Brain pericyte (primary cell): ENCODE data around the gene ZNF223.
A peak's percentile ranks its signal among the peaks of the same experiment; 100 is the strongest.

ENCODE experiments used
- DNase-seq: peaks from one replicate; pipeline ENCODE4 v3.0.0-alpha.2; 2012; ENCODE audit warnings: low read depth, low spot score

ZNF223 gene

GRCh38 chr19:44071824-44072542 lies 20.1 kb downstream of the ZNF223 start, which contains the start of gene ZNF284:
Gene ZNF284, plus strand, starts transcription at chr19:44072159. Its CDS starts 4,231 bp downstream, at chr19:44076390.
- peak; percentile 64 for DNase-seq

- DNase-seq, result no peak
Observed at GRCh38 chr19:44072543-44073401, 20.9 kb downstream of the ZNF223 start.

DNA sequence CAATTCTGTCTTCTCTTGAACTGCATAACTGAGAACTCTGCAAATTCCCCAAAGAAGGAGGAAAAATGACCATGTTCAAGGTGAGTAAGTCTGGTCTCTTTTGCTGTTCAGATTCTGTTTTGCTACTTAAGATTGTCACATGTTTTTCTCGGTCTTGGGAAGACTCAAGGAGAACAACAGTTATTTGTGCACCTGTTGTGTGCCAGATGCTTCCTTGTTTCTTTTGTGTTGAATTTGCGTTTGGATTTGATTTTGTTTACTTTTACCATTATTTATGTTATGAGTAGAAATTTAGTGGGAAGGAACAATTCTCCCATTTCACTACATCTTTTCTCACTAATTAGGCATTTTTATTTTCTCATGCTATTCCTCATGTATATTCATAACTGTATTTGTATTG lies 24.5 kb downstream of the ZNF223 start:
- no peak for DNase-seq

DNA sequence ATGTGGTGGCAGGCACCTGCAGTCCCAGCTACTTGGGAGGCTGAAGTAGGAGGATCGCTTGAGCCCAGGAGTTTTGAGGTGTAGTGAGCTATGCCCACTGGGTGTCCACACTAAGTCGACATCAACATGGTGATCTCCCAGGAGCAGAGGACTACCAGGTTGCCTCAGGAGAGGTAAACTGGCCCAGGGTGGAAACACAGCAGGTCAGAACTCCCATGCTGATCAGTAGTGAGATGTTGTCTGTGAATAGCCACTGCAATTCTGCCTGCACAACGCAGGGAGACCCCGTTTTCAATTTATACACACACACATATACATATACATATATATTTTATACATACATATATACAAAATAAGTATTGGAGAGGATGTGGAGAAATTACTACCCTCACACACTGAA lies 40.3 kb downstream of the ZNF223 start:
- DNase-seq, result no peak

DNA sequence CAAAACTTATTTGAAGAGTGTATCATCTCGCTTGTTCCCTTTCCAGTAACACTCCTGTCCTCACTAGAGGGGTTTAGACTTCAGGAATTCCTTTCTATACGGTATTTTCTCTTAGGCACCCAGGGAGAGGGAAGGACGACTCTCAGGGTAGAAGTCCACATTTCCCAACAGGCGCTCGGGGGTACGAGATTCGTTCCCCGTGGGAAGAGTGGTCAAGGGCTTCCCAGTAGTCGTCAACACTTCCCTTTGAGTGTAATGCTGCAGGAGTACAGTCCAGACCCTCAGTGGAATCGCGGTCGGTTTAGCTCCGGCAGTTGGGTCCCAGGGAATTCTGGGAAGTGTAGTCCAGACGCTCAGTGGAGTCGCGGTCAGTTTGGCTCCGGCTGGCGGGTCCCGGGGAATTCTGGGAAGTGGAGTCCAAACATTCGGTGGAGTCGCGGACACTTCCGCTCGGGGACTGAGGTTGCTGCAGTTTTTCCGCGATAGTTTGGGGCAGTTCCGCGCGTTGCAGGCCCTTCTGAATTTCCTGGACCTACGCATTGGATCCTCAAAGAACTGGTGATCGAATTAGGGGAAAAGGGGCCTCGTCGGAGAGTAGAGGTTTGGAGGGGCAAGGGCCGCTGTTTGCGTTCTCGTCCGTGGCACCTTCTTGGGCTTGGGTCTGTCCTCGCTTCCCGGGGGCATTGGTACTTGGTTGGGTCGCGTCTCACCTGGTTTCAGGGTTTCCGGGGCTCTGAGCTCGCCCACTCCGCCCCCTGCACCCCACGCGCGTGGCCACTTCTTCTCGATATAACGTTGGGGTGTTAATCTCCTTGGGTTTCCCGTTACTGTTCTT lies 42.3 kb downstream of the ZNF223 start, which contains the start of gene ZNF224:
TSS of gene ZNF224 (plus strand) at position 431 of the 835 bp plus-strand sequence. CDS start 3,513 bp downstream, outside the sequence.
- DNase-seq, result peak; percentile 70

DNA sequence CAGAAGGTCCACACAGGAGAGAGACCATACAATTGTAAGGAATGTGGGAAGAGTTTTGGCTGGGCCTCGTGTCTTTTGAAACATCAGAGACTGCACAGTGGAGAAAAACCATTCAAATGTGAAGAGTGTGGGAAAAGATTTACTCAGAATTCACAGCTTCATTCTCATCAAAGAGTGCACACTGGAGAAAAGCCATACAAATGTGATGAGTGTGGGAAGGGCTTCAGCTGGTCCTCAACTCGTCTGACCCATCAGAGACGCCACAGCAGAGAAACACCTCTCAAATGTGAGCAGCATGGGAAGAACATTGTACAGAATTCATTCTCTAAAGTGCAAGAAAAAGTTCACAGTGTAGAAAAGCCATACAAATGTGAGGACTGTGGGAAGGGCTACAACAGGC lies 55.9 kb downstream of the ZNF223 start:
- DNase-seq, result no peak

DNA sequence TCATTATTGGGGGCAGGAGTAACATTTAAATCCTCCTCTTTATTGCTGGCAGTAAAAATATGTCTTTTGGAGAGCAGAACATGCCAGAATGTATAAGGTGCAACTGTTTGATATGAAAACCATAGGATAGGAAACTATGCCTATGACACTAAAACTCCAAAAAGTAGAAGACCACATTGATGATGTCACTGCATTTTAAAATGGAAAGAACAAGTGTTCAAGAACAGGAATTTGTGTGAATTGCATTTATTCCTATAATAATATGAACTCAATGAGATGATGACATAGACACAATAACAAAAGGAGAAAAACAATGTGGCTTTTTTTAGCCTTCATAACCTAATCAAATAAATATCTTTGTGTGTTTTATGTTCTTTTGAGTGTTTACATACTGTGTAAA lies 57.6 kb downstream of the ZNF223 start:
- no peak for DNase-seq

DNA sequence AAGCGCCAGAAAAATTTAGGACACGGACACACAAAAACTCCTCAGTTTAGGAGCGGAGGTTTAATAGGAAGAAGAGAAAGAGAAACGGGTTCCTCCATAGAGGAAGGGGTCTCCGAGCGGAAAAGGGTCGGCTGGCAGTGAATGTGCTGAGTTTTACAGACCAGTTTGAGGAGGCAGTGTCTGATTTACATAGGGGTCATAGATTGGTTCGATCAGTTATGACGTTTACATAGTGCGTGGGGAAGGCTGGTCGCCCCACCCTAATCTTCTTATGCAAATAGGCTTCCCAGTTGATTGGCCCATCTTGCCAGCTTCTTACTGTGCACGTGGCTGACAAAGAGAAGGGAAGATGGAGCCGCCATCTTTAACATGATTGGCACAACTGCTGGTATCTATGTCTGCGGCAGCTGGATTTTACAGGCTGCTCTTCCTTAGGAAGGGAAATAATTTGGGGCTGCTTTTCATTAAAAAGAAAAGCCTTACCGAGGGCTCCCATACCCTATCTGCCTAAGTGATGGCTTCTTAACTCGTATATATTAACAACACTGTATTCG lies 60.2 kb downstream of the ZNF223 start:
- peak; percentile 11 for DNase-seq

- no peak for DNase-seq
Observed at GRCh38 chr19:44112802-44113137, 60.9 kb downstream of the ZNF223 start.

DNA sequence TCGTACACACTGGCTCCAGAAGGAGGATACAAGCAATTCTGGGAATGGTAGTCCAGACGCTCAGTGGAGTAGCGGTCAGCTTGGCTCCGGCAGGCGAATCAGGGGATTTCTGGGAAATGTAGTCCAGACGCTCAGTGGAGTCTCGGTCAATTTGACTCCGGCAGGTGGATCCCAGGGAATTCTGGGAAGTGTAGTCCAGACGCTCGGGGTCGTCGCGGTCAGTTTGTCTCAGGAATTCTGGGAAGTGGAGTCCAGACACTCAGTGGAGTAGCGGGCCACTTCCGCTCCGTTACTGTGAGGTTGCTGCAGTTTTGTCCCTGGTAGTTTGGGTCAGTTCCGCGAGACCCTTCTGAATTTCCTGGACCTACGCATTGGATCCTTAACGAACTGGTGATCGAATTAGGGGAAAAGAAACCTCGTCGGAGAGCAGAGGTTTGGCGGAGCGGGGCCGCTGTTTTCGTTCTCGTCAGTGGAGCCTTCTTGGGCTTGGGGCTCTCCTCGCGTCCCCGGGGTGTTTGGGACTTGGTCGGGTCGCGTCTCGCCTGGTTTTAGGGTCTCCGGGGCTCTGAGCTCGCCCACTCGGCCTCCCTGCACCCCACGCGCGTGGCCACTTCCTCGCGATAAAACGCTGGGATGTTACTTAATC lies 61.4 kb downstream of the ZNF223 start, which contains the start of gene ZNF225:
TSS of gene ZNF225 (plus strand) at position 262 of the 646 bp plus-strand sequence. CDS start 2,429 bp downstream, outside the sequence.
- DNase-seq, result peak; percentile 94

GRCh38 chr19:44113784-44114390 lies 62.1 kb downstream of the ZNF223 start:
- no peak for DNase-seq
